HUES64 (cell line): ENCODE results near the gene FDXACB1. TPM values are rescaled to one million over a fixed set of nuclear protein-coding genes. Genes with fewer than 3 reads are reported as not detected.
A peak's percentile ranks its signal among the peaks of the same experiment; 100 is the strongest.

Experiments used
- H3K27ac ChIP-seq: 2 replicates; pipeline ENCODE4 v1.7.0; 2013; ENCODE audit warnings: low read depth, low read length, inconsistent platforms
- H3K27me3 ChIP-seq: 2 replicates; pipeline ENCODE4 v1.6.1; 2013; ENCODE audit warnings: mild to moderate bottlenecking, low read length; ENCODE audit not compliant: insufficient read depth
- H3K36me3 ChIP-seq: 2 replicates; pipeline ENCODE4 v1.6.1; 2013; ENCODE audit warnings: mild to moderate bottlenecking, low read length; ENCODE audit not compliant: insufficient read depth
- H3K4me1 ChIP-seq: 2 replicates; pipeline ENCODE4 v1.6.1; 2013; ENCODE audit warnings: mild to moderate bottlenecking, low read length, moderate library complexity; ENCODE audit not compliant: insufficient read depth
- H3K4me3 ChIP-seq: 2 replicates; pipeline ENCODE4 v1.5.1; 2013; ENCODE audit warnings: mild to moderate bottlenecking, low read length, moderate library complexity
- H3K9ac ChIP-seq: 2 replicates; pipeline ENCODE4 v1.6.1; 2013; ENCODE audit warnings: mild to moderate bottlenecking, low read depth, low read length
- H3K9me3 ChIP-seq: 2 replicates; pipeline ENCODE4 v1.6.1; 2013; ENCODE audit warnings: low read depth, low read length; ENCODE audit not compliant: insufficient read depth
- WGBS: fragments of 150-250, 120-280 bp; methylation state at CpG from one replicate; pipeline ENCODE4 v1.1.7; 2013; ENCODE audit warnings: missing lambda C conversion rate; 5-methylcytosine and 5-hydroxymethylcytosine counted together
- polyA plus RNA-seq, 2 experiments: library from polyadenylated mRNA; stranded (reverse); fragments of 50-300 nt; gene quantifications; one replicate each; pipeline ENCODE4 v1.2.3, GENCODE V29; 2013

The FDXACB1 gene
- 3.0 TPM for polyA plus RNA-seq (2013, experiment 1 of 2)
- 3.3 TPM for polyA plus RNA-seq (2013, experiment 2 of 2)

GRCh38 chr11:111878849-111879636 lies at the start of gene FDXACB1, which contains the start of gene CFAP68:
FDXACB1 (minus strand) TSS chr11:111879165; CDS start chr11:111879132, 33 bp downstream.
CFAP68 (plus strand) TSS chr11:111879541; CDS start chr11:111879561, 20 bp downstream.
- Histone ChIP-seq H3K4me1 (0 out of 2 replicates have a peak, but pooled peaks cover 6% of the 10 kb centered on the region), H3K9me3 (no peaks in the 10 kb centered on the region), H3K4me3 (peak within 1 kb of the TSS; percentile 90), H3K36me3 (no peaks in the 10 kb centered on the region), H3K27ac (peak within 1 kb of the TSS; percentile 93), H3K9ac (peak within 1 kb of the TSS; percentile 87), H3K27me3 (no peaks in the 10 kb centered on the region)
- under 1% methylated on average over 55 of the region's 55 CpGs for WGBS

DNA sequence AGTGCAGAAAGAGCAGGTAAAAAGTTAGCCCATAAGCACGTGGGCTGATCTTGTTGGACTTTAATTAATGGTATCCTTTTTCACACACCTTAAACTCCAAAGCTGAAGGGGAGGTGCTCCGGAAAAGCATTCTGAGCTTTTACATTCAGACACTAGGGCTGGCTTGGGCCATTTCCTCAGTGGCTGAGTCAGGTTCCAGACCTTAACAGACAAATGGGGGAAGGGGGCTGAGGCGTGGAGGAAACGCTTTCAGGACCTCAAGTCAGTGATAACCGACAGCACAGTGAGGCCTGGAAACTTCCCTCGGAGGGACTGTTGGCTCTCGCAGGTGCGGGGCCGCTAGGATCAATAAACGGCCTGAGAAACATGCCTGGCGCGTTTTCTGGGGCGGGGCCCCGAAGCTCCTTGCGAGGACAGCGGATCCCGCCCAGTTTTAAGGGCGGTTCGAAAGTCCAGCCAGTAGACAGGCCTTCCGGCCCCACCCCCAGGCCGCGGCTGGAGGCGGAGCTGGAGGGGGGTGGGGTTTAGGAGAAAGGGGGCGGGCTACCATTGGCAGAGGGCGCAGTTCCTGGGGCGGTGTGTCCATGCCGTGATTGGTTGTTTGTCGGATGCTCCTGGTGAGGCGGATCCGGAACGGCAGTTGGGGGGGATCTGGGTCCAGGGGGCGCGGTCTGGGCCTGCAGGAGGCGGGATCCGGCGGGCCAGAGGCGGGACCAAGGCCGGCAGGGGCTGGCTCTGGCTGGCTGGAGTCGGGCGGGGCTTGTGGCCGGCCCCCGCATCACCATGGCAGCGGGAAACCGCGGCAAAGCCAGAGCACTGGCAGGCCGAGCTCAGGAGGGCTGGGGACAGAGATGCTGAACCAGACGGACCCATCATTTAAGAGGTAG lies 47.8 kb upstream of the FDXACB1 start:
- peaks cover 12% of the 10 kb centered on the region; the same call in 1 of the 2 replicates for H3K4me1 ChIP-seq
- H3K36me3 ChIP-seq = no peaks in the 10 kb centered on the region
- WGBS = 3% methylated on average over 47 of the region's 47 CpGs
- peak overlapping the region; percentile 64 for H3K4me3 ChIP-seq
- H3K9me3 ChIP-seq = no peaks in the 10 kb centered on the region
- peak overlapping the region; percentile 77 for H3K27ac ChIP-seq
- peak overlapping the region; percentile 65 for H3K9ac ChIP-seq
- no peaks in the 10 kb centered on the region for H3K27me3 ChIP-seq

- Histone ChIP-seq H3K27me3 (no peaks in the 10 kb centered on the region), H3K9me3 (no peaks in the 10 kb centered on the region), H3K9ac (0 out of 2 replicates have a peak overlapping the region, but pooled peaks have one; percentile 65), H3K4me1 (peaks cover 12% of the 10 kb centered on the region; the same call in 1 of the 2 replicates), H3K27ac (0 out of 2 replicates have a peak overlapping the region, but pooled peaks have one; percentile 77), H3K36me3 (no peaks in the 10 kb centered on the region), H3K4me3 (peak overlapping the region; percentile 64; the same call in 1 of the 2 replicates)
- 94% methylated on average over 16 of the region's 16 CpGs for WGBS
Measured at GRCh38 chr11:111925953-111926352, 47.0 kb upstream of the FDXACB1 start.

DNA sequence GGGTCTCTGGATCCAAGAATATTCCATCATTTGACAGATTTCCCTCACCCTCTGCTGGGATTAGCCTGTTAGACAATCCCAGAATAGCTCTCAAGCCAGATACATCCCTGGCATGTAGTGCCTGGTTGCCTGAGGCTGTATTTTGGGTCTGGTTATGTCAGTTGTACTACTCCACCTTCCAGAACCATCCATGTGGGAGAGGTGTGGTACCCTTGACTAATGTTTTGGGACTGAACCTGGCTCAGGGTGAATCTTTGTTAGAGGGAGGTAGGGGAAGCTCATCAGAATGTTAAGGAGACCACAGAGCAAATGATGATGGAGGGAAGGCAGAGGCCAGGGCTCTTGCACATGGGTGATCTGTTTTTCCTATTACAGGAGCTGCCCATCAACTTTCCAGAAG lies 45.0 kb upstream of the FDXACB1 start:
- no peaks in the 10 kb centered on the region for H3K27me3 ChIP-seq
- peaks cover 12% of the 10 kb centered on the region; the same call in 1 of the 2 replicates for H3K4me1 ChIP-seq
- H3K27ac ChIP-seq = peak overlapping the region; percentile 8; the same call in 1 of the 2 replicates
- no peaks in the 10 kb centered on the region for H3K9me3 ChIP-seq
- H3K36me3 ChIP-seq = no peaks in the 10 kb centered on the region
- no peak overlapping the region for H3K9ac ChIP-seq
- H3K4me3 ChIP-seq = no peak overlapping the region

DNA sequence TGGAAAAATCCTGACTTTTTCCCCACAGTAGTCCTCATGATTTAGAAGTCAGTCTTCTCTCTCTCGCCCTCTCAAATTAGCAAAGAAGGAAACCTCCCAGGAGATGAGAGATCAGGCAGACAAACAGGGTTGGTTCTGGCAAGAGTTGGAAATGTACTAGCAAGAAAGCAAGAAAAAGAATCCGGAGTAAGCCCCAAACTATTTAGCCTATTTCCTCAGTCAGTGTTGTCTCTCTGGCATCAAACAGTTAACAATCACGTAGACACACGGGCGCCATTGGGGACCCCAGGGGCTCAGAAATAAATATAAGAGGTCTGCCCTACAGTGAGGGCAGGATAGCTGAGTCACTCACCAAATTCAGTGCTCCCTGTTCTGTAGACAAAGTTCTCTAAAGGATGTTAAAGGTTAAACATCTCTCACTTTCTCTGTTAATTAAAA lies 44.4 kb upstream of the FDXACB1 start:
- Histone ChIP-seq H3K27ac (peak overlapping the region; percentile 8; the same call in 1 of the 2 replicates), H3K36me3 (no peaks in the 10 kb centered on the region), H3K27me3 (no peaks in the 10 kb centered on the region), H3K9ac (no peak overlapping the region), H3K9me3 (no peaks in the 10 kb centered on the region), H3K4me1 (peaks cover 15% of the 10 kb centered on the region), H3K4me3 (no peak overlapping the region)
- 63% methylated on average over 4 of the region's 5 CpGs for WGBS

GRCh38 chr11:111922803-111923202 lies 43.8 kb upstream of the FDXACB1 start:
- no peak overlapping the region for H3K4me3 ChIP-seq
- H3K36me3 ChIP-seq = no peaks in the 10 kb centered on the region
- no peaks in the 10 kb centered on the region for H3K9me3 ChIP-seq
- no peaks in the 10 kb centered on the region for H3K27me3 ChIP-seq
- H3K9ac ChIP-seq = no peak overlapping the region
- H3K4me1 ChIP-seq = peaks cover 20% of the 10 kb centered on the region
- 87% methylated on average over 2 of the region's 2 CpGs for WGBS
- no peak overlapping the region for H3K27ac ChIP-seq

DNA sequence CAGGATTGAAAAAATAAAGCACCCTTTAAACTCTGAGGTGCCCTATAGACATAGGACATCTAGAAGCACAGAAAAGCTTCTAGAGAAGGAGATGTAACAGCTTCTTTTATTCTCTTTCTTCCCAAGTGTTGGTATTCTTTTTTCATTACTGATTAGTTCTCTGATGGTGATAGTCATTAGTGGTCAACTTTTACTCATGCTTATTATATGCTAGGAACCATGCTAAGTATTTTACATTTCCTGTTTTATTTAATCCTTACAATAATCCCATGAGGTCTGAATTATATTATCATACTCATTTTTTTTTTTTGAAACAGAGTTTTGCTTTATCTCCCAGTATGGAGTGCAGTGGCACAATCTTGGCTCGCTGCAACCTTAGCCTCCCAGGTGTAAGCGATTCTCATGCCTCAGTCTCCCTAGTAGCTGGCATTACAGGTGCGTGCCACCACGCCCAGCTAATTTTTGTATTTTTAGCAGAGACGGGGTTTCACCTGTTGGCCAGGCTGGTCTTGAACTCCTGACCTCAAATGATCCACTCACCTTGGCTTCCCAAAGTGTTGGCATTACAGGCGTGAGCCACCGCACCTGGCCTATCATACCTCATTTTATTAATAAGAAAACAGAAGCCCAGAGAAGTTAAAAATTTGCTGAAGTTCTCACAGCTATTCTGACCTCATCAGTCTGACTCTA lies 42.7 kb upstream of the FDXACB1 start:
- Histone ChIP-seq H3K4me1 (peaks cover 20% of the 10 kb centered on the region), H3K27me3 (no peaks in the 10 kb centered on the region), H3K9me3 (no peaks in the 10 kb centered on the region), H3K4me3 (no peak overlapping the region), H3K36me3 (no peaks in the 10 kb centered on the region), H3K9ac (no peak overlapping the region), H3K27ac (no peak overlapping the region)
- WGBS = 94% methylated on average over 7 of the region's 7 CpGs

DNA sequence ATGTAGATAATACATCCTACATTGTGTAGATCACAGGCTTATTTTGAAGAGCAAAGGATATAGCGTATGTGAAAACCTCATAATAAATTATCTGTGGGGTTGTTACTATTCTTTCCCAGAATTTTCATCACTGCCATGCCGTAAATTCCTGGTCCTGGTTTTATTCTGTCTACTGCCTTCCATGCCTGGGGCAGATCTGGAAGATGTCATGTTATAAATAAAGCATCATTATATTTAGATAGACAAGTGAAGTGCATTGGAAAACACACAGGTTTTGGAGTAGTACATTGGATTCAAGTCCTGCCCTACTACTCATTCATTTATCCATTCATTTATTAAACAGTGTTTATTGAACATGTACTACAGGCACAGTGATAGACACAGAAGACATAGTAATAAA lies 41.9 kb upstream of the FDXACB1 start:
- WGBS = no CpG with 5 or more reads among the region's 2 CpGs
- Histone ChIP-seq H3K9me3 (no peaks in the 10 kb centered on the region), H3K9ac (no peak overlapping the region), H3K4me3 (no peak overlapping the region), H3K27ac (no peak overlapping the region), H3K36me3 (no peaks in the 10 kb centered on the region), H3K27me3 (no peaks in the 10 kb centered on the region), H3K4me1 (peaks cover 15% of the 10 kb centered on the region)

DNA sequence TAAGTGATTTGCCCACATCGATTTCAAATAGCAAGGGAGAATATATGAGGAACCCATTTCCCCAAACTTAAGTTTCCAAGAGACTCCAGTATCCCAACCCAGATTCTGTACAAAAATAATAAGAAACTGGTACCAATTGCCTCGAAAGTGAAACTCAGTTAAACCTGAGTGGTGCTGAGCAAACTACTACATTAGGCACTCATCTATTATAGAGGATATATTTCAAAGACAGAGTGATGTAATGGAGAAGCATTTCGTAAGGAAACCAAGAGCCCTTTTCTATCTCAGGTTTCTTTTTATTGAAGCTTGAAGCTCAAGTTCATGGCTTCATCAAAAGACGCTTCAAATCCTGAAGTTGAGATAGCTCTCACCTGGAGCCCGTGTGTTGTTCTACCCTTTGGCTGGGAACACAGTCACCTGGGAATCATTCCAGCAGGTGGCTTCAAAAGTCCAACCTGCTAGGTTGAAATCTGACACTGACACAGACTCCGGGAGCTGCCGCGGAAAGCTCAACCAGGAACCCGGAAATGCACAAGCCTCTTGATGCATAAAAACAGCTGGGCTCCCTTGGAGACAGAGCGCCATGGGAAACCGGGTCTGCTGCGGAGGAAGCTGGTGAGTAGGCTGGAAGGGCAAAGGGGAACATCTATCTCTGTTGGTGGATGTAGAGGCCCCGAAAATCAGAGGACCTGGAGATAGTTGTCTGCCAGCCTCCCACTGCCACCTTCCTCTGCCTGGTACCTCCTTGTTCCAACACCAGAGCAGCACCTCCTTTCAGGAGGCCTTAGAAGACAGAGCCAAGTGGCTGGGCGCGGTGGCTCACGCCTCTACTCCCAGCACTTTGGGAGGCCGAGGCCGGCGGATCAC lies 39.7 kb upstream of the FDXACB1 start, which contains the start of gene C11orf52:
Gene C11orf52 (plus strand): TSS at position 524 of the 867 bp plus-strand sequence. CDS start 60 bp downstream, at position 584.
- no peaks in the 10 kb centered on the region for H3K36me3 ChIP-seq
- H3K4me3 ChIP-seq = peak within 1 kb of the TSS; percentile 20
- no peak within 1 kb of the TSS for H3K9ac ChIP-seq
- no peaks in the 10 kb centered on the region for H3K9me3 ChIP-seq
- no peak within 1 kb of the TSS; the same call in 1 of the 2 replicates for H3K27ac ChIP-seq
- no peaks in the 10 kb centered on the region for H3K27me3 ChIP-seq
- WGBS = 58% methylated on average over 19 of the region's 19 CpGs
- H3K4me1 ChIP-seq = peaks cover 15% of the 10 kb centered on the region

DNA sequence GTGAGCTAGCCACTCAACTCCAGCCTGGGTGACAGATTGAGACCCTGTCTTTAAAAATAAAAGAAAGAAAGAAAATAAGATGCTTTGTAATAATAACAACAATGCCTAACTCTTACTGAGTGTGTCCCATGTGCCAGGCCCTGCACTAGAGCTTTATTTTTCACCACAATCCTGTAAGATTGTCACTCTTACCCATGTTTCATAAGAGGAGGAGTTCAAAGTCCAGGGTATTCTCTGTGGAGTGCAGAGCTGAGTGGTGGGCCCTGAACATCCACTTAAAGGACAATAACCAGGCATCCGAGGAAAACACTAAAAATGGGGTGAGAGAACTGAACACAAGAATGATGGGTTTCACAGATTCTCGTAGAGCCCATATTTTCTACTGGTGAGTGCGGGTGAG lies 38.8 kb upstream of the FDXACB1 start:
- peaks cover 10% of the 10 kb centered on the region for H3K4me1 ChIP-seq
- no peak overlapping the region for H3K4me3 ChIP-seq
- no peak overlapping the region for H3K9ac ChIP-seq
- no peaks in the 10 kb centered on the region for H3K27me3 ChIP-seq
- H3K27ac ChIP-seq = no peak overlapping the region
- 93% methylated on average over 3 of the region's 3 CpGs for whole genome bisulfite sequencing
- no peaks in the 10 kb centered on the region for H3K36me3 ChIP-seq
- H3K9me3 ChIP-seq = no peaks in the 10 kb centered on the region
